H9 (cell line): Measurements from ENCODE around the gene NDE1. TPM values are rescaled to one million over a fixed set of nuclear protein-coding genes. Genes with fewer than 3 reads are reported as not detected.

ENCODE experiments used
- DNase-seq: peaks from one replicate; pipeline ENCODE4 v3.0.0-alpha.2; 2017
- H2AFZ ChIP-seq: one replicate; pipeline ENCODE4 v1.6.1; 2013; ENCODE audit warnings: mild to moderate bottlenecking, low read length, control low read depth, moderate library complexity
- H2AK5ac ChIP-seq: 2 replicates; pipeline ENCODE4 v1.6.1; 2013; ENCODE audit warnings: low read length, control low read depth, mixed read lengths; ENCODE audit not compliant: insufficient read length
- H2BK120ac ChIP-seq: one replicate; pipeline ENCODE4 v1.6.1; 2013; ENCODE audit warnings: low read depth, mild to moderate bottlenecking, low read length, control low read depth, inconsistent platforms; ENCODE audit not compliant: poor library complexity, severe bottlenecking
- H2BK12ac ChIP-seq: 2 replicates; pipeline ENCODE4 v1.6.1; 2013; ENCODE audit warnings: low read length, control low read depth, mixed read lengths, low read depth; ENCODE audit not compliant: insufficient read length
- H2BK15ac ChIP-seq: 2 replicates; pipeline ENCODE4 v1.6.1; 2013; ENCODE audit warnings: low read depth, low read length, control low read depth
- H2BK20ac ChIP-seq: one replicate; pipeline ENCODE4 v1.6.1; 2013; ENCODE audit warnings: low read depth, mild to moderate bottlenecking, low read length, control low read depth, inconsistent platforms; ENCODE audit not compliant: poor library complexity, severe bottlenecking
- H2BK5ac ChIP-seq: 2 replicates; pipeline ENCODE4 v1.6.1; 2013; ENCODE audit warnings: low read length, control low read depth, mixed read lengths; ENCODE audit not compliant: insufficient read length
- H3K14ac ChIP-seq: 2 replicates; pipeline ENCODE4 v1.6.1; 2013; ENCODE audit warnings: low read length, control low read depth; ENCODE audit not compliant: insufficient read depth
- H3K18ac ChIP-seq: 2 replicates; pipeline ENCODE4 v1.6.1; 2013; ENCODE audit warnings: low read depth, mild to moderate bottlenecking, mixed read lengths, low read length, control low read depth; ENCODE audit not compliant: insufficient read length
- H3K23ac ChIP-seq: 2 replicates; pipeline ENCODE4 v1.6.1; 2013; ENCODE audit warnings: low read length, control low read depth, mixed read lengths, low read depth; ENCODE audit not compliant: insufficient read length
- H3K23me2 ChIP-seq: 2 replicates; pipeline ENCODE4 v1.6.1; 2013; ENCODE audit warnings: low read depth, mild to moderate bottlenecking, mixed read lengths, low read length, control low read depth; ENCODE audit not compliant: insufficient read length, poor library complexity, severe bottlenecking
- H3K27ac ChIP-seq: 2 replicates; pipeline ENCODE4 v1.5.1; 2013; ENCODE audit warnings: low read length, control low read depth, mixed read lengths, low read depth; ENCODE audit not compliant: insufficient read length
- H3K27me3 ChIP-seq: 2 replicates; pipeline ENCODE4 v1.6.1; 2013; ENCODE audit warnings: low read length, control low read depth, inconsistent platforms; ENCODE audit not compliant: insufficient read depth
- H3K4ac ChIP-seq: 2 replicates; pipeline ENCODE4 v1.6.1; 2013; ENCODE audit warnings: low read depth, mild to moderate bottlenecking, control low read depth, inconsistent platforms, low read length, moderate library complexity
- H3K4me1 ChIP-seq: 2 replicates; pipeline ENCODE4 v1.6.1; 2013; ENCODE audit warnings: low read length, control low read depth, inconsistent platforms; ENCODE audit not compliant: insufficient read depth
- H3K4me2 ChIP-seq: 2 replicates; pipeline ENCODE4 v1.6.1; 2013; ENCODE audit warnings: low read length, control low read depth, mixed read lengths; ENCODE audit not compliant: insufficient read length, insufficient read depth
- H3K56ac ChIP-seq: 2 replicates; pipeline ENCODE4 v1.6.1; 2013; ENCODE audit warnings: low read depth, mild to moderate bottlenecking, mixed read lengths, low read length, control low read depth; ENCODE audit not compliant: insufficient read length
- H3K79me1 ChIP-seq: 2 replicates; pipeline ENCODE4 v1.6.1; 2013; ENCODE audit warnings: low read depth, mild to moderate bottlenecking, moderate library complexity, low read length, control low read depth, inconsistent platforms; ENCODE audit not compliant: insufficient read depth, poor library complexity, severe bottlenecking
- H3K79me2 ChIP-seq: 2 replicates; pipeline ENCODE4 v1.6.1; 2013; ENCODE audit warnings: low read length, control low read depth, inconsistent platforms; ENCODE audit not compliant: insufficient read depth
- H3K9ac ChIP-seq: 2 replicates; pipeline ENCODE4 v1.6.1; 2013; ENCODE audit warnings: low read length, control low read depth, mixed read lengths; ENCODE audit not compliant: insufficient read length; ENCODE audit errors: extremely low read depth
- H3K9me3 ChIP-seq: one replicate; pipeline ENCODE4 v1.6.1; 2013; ENCODE audit warnings: low read depth, low read length, inconsistent platforms; ENCODE audit not compliant: control insufficient read depth
- H3T11ph ChIP-seq: one replicate; pipeline ENCODE4 v1.6.1; 2013; ENCODE audit warnings: mild to moderate bottlenecking, low read length, control low read depth, inconsistent platforms
- H4K20me1 ChIP-seq: one replicate; pipeline ENCODE4 v1.6.1; 2013; ENCODE audit not compliant: control insufficient read depth, insufficient read length, insufficient read depth
- H4K5ac ChIP-seq: 2 replicates; pipeline ENCODE4 v1.6.1; 2013; ENCODE audit warnings: low read depth, mild to moderate bottlenecking, mixed read lengths, low read length, control low read depth; ENCODE audit not compliant: insufficient read length
- H4K8ac ChIP-seq: replicated peaks from 2 replicates; pipeline ENCODE4 v1.6.1; 2013; ENCODE audit warnings: low read length, control low read depth, mixed read lengths, low read depth; ENCODE audit not compliant: insufficient read length
- H4K91ac ChIP-seq: 2 replicates; pipeline ENCODE4 v1.6.1; 2013; ENCODE audit warnings: low read depth, mild to moderate bottlenecking, moderate library complexity, mixed read lengths, low read length, control low read depth; ENCODE audit not compliant: insufficient read length
- H3K27ac Mint-ChIP-seq, 3 experiments: 2 replicates in 2 of 3; 3 replicates in 1 of 3; pipeline ENCODE4 v1.8.0; 2020 to 2021; ENCODE audit warnings: mixed read lengths in 3 of 3, mild to moderate bottlenecking in 1 of 3, moderate library complexity in 1 of 3
- H3K27me3 Mint-ChIP-seq: 2 replicates; pipeline ENCODE4 v1.8.0; 2021; ENCODE audit warnings: low read depth, mild to moderate bottlenecking, moderate library complexity, mixed read lengths
- H3K36me3 Mint-ChIP-seq, 3 experiments: 2 replicates in 2 of 3; 3 replicates in 1 of 3; pipeline ENCODE4 v1.8.0; 2020 to 2021; ENCODE audit warnings: low read depth in 3 of 3, mixed read lengths in 3 of 3; ENCODE audit not compliant: insufficient read depth in 1 of 3
- H3K4me1 Mint-ChIP-seq, 2 experiments: 2 replicates each; pipeline ENCODE4 v1.8.0; 2020; ENCODE audit warnings: mixed read lengths in 2 of 2
- H3K4me3 Mint-ChIP-seq, 2 experiments: 2 replicates in 1 of 2; 3 replicates in 1 of 2; pipeline ENCODE4 v1.8.0; 2020 to 2021; ENCODE audit warnings: mild to moderate bottlenecking in 2 of 2, mixed read lengths in 2 of 2, moderate library complexity in 1 of 2
- H3K9me3 Mint-ChIP-seq, 2 experiments: 2 replicates in 1 of 2; 3 replicates in 1 of 2; pipeline ENCODE4 v1.8.0; 2020; ENCODE audit warnings: mild to moderate bottlenecking in 2 of 2, mixed read lengths in 2 of 2, moderate library complexity in 1 of 2
- CTCF ChIP-seq: fragments of 200-600 bp; sonication (generic); conservative IDR thresholded peaks from 3 replicates; pipeline ENCODE4 v1.8.0; 2021; ENCODE audit warnings: antibody characterized with exemption, mild to moderate bottlenecking
- WGBS: extraction: QIAGEN DNeasy Blood & Tissue Kit; methylation state at CpG from one replicate; pipeline ENCODE4 v1.1.7; 2013; ENCODE audit warnings: missing lambda C conversion rate, low lambda C conversion rate, mixed read lengths; ENCODE audit not compliant: insufficient read length; ENCODE audit errors: extremely low coverage; 5-methylcytosine and 5-hydroxymethylcytosine counted together
- total RNA-seq: library from RNA; stranded (reverse); gene quantifications from 2 replicates; pipeline ENCODE4 v1.2.1, GENCODE V29; 2021

The NDE1 gene
- total RNA-seq, 1 experiment from 2014 or later: 49.6 TPM

GRCh38 chr16:15704545-15704987, 54.5 kb downstream of the NDE1 start:
- Histone ChIP-seq H4K20me1 (no peaks in the 10 kb centered on the region), H3K27me3 (no peaks in the 10 kb centered on the region), H3K18ac (no peak overlapping the region), H2BK5ac (no peak overlapping the region), H3K14ac (no peak overlapping the region), H3K56ac (no peak overlapping the region), H3K9me3 (no peaks in the 10 kb centered on the region), H2BK20ac (no peak overlapping the region), H3T11ph (no peak overlapping the region), H3K23me2 (no peaks in the 10 kb centered on the region), H3K4me1 (no peaks in the 10 kb centered on the region), H3K23ac (no peak overlapping the region), H2AK5ac (no peak overlapping the region), H2AFZ (no peak overlapping the region), H3K4me2 (no peak overlapping the region), H4K8ac (no peak overlapping the region), H3K27ac (no peak overlapping the region), H3K9ac (no peak overlapping the region), H4K91ac (no peak overlapping the region), H2BK120ac (no peak overlapping the region), H3K4ac (no peak overlapping the region), H2BK15ac (no peak overlapping the region), H3K79me2 (no peaks in the 10 kb centered on the region), H4K5ac (no peak overlapping the region), H3K79me1 (no peaks in the 10 kb centered on the region), H2BK12ac (no peak overlapping the region)
- peak; percentile 76 for DNase-seq
- Mint-ChIP-seq H3K27ac (peak overlapping the region in 1 of 3 experiments; percentile 57; a peak in 1 of 7 replicates), H3K4me1 (peaks cover 2 to 7% of the 10 kb centered on the region in 2 experiments; a peak in 3 of 4 replicates), H3K36me3 (peaks cover 8 to 24% (median 17%) of the 10 kb centered on the region in 3 experiments; a peak in 6 of 7 replicates), H3K4me3 (no peak overlapping the region), H3K9me3 (no peaks in the 10 kb centered on the region), H3K27me3 (no peaks in the 10 kb centered on the region)
- peak; percentile 92 for TF ChIP-seq CTCF
- no CpG with 5 or more reads among the region's 8 CpGs for WGBS
